GM12801 (cell line): ENCODE results near the gene DLGAP1.

Experiments used
- CTCF ChIP-seq: IDR thresholded peaks from one replicate; pipeline ENCODE4 v1.5.1; 2011; ENCODE audit warnings: control low read depth; ENCODE audit not compliant: insufficient read length; ENCODE audit errors: extremely low read depth

Gene DLGAP1

DNA sequence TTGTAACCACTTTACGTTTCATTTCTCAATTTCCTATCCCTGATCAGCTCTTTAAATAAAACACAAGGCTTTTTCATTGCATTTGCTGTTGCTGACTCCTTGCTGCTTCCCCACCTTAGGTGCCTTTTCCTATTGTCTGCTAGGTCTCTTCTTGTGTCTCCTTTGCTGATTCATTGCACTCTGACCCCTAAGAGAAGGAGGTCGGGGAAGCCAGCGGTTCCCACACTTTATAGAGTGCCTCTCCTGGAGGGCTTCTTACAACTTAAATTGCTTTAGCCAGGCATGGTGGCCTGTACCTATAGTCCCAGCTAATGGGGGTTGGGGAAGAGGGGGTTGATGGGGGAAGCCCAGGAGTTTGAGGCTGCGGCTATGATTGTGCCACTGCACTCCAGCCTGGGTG is 495.0 kb downstream of the DLGAP1 start:
- no peak for TF ChIP-seq CTCF

DNA sequence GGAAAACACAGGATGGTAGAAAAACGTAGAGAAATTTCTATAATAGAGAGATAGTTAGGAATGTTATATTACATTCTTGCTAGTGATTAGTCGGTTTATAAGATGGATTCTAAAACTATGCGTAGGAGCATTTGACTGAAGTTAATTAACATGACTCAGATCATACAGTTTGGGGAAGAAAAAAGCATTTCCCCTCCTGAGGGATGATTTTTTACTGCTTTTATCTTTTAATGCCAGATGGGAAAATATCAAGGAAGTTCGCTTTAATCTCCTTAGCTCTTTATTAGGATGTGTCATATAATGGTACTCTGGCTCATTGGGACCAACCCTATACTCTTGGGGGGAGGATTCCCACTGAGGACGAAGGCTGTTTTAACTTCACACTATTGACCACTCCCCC is 503.1 kb downstream of the DLGAP1 start:
- TF ChIP-seq CTCF = no peak

- TF ChIP-seq CTCF = no peak
These were observed 504.3 kb downstream of the DLGAP1 start for GRCh38 chr18:3950668-3951404.

GRCh38 chr18:3948958-3949357 is 506.1 kb downstream of the DLGAP1 start:
- no peak for TF ChIP-seq CTCF

DNA sequence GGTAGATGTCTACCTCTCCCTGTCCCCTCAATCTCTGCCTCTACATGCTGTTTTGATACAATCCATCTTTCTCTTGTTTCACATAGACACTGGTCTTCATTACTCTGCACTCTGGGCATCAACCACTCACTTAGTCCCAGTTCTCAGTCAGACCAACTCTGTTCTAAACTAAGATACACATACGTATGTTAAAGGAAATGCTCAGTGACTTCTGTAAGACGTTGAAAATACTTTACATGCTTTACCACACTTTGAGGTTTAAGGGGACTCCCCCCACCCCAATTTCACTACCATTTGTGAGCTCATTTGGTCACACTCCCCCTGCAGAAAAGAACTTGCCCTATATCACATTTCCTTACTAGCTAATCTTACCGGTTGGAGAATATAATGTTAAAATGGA is 507.7 kb downstream of the DLGAP1 start:
- TF ChIP-seq CTCF = no peak

DNA sequence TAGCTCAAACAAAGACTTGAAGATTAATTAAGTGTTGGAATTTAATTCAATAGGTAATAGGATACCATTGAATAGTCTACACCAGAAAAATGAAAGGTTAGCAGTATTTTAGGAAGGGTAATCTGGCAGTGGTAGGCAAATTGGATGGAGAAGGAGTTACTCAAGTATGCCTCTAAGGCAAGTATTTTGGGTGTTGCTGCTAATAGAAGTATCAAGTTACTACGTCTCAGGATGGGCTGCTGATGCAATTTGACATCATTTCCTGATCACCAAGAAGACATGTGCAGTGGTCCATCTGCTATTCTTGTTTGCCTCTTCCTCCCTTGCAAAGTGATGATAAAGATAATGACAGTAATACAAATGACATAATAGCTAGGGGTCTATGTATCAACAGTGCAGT is 519.8 kb downstream of the DLGAP1 start:
- TF ChIP-seq CTCF = no peak

GRCh38 chr18:3932276-3932675 is 522.8 kb downstream of the DLGAP1 start:
- no peak for TF ChIP-seq CTCF
